GM19463 (cell line): ENCODE data around the gene MAP4.
"Not testable (repeated sequence)": the region's sequence is repeated elsewhere in the genome, so short reads cannot be mapped to it uniquely, and the experiment has no call there.

Experiments used
- ATAC-seq: cut with Tn5 transposase; IDR thresholded peaks from one replicate; pipeline ENCODE4 v1.9.1; 2021; ENCODE audit warnings: mild to moderate bottlenecking, moderate library complexity; ENCODE audit not compliant: unreplicated experiment

The MAP4 gene

DNA sequence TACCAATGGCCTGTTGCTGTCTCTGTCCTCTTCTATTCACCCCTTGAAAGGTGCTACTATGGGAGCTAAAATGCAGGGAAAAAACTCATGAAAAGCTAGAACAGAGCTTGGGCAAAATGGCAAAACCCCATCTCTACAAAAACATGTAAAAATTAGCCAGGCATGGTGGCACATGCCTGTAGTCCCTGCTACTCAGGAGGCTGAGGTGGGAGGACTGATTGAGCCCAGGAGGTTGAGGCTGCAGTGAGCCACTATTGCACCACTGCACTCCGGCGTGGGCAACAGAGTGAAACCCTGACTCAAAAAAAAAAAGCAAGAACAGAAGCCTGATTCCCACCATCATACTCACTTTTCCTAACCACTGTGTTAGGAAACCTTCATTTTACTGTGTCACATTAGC lies 1.9 kb downstream of the MAP4 start:
- no peak for ATAC-seq

DNA sequence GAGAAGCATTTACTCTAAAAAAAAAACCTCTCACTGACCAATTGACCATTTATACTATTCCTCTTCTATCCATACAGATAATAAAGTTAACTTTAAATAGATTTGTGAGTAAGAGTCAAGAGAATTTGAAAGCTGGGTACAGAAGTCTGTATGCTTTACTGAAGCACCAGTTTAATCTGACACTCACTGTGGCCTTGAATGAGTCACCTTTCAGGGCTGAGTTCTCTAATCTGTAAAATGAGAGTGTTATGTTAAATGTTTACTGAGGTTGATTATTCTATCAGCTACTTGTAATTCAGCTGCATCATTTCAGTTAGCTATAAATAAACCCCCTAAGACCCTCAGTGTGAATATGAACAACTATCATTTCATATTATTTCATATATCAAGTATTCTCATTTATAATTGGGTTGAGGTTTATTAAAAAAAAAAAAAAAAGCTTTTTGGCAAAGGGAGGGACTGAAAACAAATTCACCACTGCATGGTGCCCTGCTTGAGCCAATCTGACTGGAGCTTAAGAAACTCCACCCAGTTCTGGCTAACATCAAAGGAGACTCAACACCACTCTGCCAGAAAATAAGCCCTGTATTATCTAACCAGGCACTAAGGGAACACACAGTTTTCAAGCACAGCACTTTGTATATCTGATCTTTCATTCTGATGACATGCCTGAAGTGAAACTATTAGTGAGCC lies 2.8 kb downstream of the MAP4 start:
- no peak for ATAC-seq

DNA sequence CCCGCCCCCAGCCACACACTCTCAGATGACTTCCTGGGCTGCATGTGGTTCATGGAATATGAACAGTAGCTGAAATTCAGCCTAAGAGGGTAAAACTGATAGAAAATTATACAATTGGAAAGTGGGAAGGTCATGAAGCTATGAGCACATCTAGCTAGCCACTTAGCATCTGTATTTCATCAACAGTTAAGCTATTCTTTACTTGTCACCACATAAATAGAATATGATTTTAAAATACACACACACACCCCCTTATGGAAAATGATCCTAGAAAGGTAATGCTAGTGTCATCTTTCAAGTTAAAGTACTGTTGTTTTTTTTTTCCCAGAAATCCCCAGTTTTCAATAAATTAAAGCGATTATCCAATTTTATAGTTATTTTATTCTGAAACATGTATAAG lies 3.6 kb downstream of the MAP4 start:
- no peak for ATAC-seq

DNA sequence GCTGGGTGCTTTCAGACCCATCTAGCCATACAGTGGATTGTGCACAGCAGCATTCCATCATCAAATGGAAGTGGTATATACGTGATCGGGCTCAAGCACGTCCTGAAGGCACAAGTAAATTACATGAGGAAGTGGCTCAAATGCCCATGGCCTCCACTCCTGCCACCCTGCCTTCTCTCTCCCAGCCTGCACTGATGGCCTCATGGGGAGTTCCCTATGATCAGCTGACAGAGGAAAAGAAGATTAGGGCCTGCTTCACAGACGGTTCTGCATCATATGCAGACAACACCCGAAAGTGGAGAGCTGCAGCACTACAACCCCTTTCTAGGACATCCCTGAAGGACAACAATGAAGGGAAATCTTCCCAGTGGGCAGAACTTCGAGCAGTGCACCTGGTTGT lies 8.2 kb downstream of the MAP4 start:
- ATAC-seq, result not testable (repeated sequence)

DNA sequence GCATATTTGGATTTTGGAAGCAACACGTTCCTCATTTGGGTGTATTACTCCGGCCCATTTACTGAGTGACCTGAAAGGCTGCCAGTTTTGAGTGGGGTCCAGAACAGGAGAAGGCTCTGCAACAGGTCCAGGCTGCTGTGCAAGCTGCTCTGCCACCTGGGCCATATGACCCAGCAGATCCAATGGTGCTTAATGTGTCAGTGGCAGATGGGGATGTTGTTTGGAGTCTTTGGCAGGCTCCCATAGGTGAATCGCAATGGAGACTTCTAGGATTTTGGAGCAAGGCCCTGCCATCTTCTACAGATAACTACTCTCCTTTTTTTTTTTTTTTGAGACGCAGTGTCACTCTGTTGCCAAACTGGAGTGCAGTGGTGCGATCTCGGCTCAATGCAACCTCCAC lies 8.9 kb downstream of the MAP4 start:
- ATAC-seq, result not testable (repeated sequence)

DNA sequence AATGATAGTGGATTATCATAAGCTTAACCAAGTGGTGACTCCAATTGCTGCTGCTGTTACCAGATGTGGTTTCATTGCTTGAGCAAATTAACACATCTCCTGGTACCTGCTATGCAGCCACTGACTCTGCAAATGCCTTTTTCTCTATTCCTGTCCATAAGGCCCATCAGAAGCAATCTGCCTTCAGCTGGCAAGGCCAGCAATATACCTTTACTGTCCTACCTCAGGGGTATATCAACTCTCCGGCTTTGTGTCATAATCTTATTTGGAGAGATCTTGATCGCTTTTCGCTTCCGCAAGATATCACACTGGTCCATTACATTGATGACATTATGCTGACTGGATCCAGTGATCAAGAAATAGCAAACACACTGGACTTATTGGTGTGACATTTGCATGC lies 9.4 kb downstream of the MAP4 start:
- not testable (repeated sequence) for ATAC-seq

DNA sequence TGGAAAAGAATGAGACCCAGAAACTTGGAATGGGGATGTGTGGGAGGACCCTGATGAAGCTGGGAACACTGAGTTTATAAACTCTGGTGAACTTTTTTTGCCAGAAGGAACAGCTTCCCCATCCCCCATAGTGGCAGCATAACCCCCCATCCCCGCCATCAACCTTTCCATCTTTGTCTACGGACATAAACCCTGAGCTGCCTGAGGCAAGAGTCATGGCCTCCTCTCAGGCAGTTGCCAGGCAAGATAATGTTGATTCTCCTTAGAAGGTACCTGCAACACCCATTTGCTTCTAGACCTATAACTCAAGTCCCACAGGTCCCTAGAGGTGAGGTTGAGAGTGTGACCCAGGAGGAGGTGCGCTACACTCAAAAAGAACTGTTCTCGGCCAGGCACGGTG lies 11.5 kb downstream of the MAP4 start:
- ATAC-seq, result no peak

DNA sequence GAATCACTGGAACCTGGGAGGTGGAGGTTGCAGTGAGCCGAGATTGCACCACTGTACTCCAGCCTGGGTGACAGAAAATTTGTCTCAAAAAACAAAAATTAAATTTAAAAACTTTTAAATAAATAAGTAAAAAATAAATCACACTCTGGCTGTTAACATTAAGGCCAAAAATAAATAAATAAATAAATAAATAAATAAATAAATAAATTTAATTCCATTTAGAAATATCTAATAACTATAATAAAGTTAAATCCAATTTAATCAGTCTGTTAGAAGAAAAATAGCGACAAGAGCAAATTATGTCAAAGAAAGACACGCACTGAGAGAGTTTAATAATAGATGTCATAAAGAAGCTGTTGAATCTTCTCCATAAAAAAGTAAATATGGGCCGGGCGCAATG lies 13.4 kb downstream of the MAP4 start:
- no peak for ATAC-seq

DNA sequence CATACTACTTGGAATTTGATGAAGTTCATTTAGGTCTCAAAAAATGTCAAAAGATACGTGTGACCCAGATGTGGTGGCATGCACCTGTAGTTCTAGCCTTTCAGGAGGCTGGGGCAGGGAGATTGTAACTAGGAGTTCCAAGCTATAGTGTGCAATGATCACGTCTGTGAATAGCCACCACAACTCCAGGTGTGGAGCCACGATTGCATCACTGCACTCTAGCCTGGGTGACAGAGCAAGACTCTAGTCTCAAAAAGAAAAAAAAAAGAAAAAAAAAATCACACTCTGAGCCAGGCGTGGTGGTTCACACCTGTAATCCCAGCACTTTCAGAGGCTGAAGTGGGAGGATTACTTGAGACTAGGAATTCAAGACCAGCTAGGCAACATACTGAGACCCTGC lies 14.2 kb downstream of the MAP4 start:
- ATAC-seq, result no peak

DNA sequence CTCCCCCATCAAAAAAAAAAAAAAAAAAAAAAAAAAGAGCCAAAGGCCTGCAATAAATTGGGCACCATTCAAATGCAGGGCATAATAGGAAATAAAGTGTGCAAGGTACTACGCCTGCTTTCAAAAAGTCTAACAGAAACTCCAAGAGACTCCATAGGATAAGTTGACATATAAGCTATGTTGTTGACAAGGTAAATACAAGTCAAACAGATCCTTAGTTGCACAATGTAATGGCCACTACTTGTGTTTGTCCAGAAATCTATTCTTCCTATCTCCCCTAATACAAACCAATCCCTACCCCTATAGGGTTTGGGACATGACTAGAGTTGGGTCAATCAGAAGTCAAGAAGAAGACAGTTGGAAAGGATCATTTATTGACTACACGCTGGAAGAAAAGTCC lies 16.0 kb downstream of the MAP4 start:
- no peak for ATAC-seq

DNA sequence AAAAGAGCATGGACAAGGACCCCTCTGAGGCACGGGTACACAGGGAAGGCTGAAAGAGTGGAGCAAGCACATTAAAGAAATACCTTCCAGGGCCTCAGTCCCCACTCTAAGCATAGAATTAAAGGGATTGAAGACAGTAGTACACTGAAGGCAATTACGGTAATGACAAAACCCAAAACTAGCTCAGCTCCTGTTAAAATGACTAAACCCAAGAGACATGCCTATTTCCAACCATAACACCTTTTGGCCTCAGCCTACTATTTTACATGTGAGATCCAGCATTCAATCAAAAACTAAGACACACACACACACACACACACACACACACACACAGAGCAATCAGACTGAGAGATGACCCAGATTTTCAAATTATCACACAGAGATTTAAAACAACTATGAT lies 19.8 kb downstream of the MAP4 start:
- ATAC-seq, result no peak

DNA sequence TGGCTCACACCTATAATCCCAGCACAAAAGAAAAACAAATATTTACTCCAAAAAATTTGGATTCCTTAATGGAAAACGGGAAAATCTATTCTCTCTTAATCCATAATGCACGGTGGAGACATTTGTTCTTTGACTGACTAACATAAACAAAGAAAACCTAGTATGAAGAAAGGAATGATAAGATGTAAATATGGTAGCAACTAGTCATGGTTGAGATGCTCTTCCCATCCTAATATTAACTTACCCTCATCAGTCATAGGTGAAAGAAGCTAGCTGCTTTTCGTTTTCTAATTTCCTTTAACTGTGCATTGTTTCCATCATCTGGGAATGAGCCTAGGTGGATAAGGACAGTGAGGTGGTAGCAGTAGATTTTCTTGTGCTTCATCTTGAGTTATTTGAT lies 22.0 kb downstream of the MAP4 start:
- no peak for ATAC-seq

DNA sequence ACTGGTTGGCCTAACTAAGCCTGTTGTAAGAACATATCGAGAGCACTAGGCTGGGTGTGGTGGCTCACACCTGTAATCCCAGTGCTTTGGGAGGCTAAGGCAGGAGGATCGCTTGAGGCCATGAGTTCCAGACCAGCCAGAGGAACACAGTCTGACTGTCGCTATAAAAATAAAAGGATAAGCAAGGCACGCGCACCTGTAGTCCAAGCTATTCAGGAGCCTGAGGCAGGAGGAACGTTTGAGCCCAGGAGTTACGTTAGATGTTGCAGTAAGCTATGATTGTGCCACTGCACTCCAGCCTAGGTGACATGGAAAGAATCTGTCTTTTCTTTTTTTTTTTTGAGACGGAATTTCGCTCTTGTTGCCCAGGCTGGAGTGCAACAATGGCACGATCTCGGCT lies 24.9 kb downstream of the MAP4 start:
- ATAC-seq, result no peak

DNA sequence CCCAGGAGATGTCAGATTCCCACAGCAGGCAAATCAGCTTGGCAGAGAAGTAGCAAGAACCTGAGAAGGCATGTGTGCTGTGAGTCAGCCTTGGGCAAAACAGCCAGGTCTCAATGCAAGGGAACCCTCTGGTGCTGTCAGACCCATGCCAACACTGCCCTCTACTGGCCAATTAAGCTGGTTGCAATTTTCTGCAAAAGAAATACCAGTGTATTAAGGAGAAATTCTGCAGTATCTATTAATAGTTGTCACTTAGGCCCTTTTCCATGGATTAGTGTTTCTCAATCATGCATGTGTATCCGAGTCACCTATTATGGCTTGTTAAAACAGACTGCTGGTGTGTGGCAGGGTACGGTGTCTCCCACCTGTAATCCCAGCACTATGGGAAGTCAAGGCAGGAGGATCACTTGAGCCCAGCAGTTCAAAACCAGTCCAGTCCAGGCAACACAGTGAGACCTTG lies 26.2 kb downstream of the MAP4 start:
- no peak for ATAC-seq

DNA sequence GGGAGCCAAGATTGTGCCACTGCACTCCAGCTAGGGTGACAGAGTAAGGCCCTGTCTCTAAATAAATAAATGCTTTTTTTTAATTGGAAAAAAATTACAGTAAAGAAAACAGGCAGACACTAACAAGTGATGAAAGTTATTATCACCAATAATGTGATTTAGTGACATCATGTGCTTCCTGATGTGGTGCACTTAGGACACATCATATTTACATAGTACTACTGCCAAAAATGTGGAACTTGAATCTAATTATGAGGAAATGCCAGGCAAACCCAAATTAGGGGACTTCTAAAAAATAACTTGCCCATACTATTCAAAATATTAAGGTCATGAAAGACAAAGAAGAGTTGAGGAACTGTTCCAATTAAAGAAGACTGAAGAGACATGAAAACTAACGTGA lies 30.8 kb downstream of the MAP4 start:
- no peak for ATAC-seq

DNA sequence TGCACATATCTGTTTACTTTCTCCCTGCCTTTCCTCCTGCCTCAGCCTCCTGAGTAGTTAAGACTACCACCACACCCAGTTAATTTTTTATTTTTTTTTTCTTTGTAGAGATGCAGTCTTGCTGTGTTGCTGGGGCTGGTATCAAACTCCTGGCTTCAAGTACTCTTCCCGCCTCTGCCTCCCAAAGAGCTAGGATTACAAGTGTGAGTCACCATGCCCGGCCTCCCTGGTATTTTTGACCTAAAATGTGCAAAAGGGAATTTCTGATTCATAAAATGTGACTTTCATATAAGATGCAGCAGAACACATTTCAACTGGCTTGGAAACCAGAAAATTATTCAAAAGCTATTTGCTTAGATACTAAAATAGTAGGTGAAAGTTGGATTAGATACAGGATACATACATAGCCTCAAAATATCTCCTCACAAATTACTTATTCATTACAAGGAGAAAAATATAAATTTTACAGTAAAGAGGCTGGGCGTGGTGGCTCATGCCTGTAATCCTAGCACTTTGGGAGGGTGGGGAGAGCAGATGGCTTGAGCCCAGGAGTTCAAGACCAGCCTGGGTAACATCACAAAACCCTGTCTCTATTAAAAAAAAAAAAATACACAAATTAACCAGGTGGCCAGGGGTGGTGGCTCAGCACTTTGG lies 32.0 kb downstream of the MAP4 start:
- ATAC-seq, result no peak

DNA sequence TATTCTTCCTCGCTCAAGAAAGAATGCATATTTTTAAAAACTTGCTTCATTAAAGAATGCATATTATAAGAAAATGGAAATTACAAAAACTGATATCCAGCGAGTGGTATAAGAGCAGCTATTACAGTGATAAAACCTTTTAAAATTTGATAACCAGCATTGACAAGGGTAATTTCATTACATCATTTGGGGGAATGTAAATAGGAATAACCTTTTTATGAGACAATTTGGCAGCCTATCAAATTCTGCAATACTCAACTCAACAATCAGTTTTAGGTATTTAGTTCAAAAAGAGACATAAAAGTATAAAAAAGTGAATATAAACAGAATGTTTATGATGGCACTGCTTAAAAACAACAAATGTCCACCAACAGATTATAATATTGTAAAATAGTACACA lies 35.4 kb downstream of the MAP4 start:
- no peak for ATAC-seq

DNA sequence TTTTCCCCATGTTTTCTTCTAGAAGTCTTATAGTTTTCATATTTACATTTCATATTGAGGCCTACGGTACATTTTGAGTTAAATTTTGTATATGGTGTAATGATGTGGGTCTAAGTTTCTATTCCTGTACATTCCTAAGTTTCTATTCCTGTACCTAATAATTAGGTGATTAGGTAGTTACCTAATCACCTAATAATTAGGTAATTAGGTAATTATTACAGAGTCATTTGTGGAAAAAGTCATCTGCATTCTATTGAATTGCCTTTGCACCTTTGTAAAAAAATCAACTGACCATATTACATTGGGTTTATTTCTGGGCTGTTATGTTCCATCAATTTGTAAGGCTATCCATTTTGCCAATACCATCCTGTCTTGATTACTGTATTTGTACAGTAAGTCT lies 37.1 kb downstream of the MAP4 start:
- ATAC-seq, result no peak

DNA sequence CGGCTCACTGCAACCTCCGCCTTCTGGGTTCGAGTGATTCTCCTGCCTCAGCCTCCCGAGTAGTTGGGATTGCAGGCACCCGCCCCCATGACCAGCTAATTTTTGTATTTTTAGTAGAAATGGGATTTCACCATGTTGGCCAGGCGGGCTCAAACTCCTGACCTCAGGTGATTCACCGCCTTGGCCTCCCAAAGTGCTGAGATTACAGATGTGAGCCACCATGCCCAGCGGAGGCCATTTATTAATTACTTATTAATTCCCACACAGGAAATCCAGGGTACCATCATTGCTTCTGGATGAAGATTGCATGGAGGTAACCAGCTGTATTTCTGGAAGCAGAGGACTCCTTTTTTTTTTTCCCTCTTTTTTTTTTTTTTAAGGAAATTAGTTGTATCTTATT lies 37.8 kb downstream of the MAP4 start:
- no peak for ATAC-seq

DNA sequence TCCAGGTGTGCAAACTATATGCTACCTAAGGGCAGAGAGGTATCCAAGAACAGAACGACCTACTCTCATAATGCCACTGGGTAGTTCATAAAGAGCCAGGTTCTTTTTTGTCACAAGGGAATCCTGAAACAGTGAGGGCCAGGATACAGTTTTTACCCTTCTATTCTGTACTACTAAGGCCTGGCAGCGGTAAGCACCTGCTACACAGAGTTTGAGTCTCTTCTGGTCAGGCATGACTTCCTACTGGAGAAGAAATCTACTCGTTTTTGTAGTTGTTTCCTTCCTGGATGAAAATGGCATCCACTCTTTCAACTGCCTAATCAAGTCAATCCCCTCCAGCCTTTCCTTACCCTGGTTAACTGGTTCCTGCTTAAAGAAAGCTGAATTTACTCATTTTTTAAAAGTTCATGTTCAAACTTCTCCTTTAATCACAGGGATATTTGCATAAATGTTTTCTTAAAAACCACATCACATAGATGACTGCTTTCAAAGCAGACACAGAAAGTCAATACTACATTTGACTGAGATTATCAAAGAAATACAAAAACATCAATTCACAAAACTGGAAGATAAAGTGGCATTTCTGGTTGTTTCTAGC lies 40.0 kb downstream of the MAP4 start:
- ATAC-seq, result no peak

DNA sequence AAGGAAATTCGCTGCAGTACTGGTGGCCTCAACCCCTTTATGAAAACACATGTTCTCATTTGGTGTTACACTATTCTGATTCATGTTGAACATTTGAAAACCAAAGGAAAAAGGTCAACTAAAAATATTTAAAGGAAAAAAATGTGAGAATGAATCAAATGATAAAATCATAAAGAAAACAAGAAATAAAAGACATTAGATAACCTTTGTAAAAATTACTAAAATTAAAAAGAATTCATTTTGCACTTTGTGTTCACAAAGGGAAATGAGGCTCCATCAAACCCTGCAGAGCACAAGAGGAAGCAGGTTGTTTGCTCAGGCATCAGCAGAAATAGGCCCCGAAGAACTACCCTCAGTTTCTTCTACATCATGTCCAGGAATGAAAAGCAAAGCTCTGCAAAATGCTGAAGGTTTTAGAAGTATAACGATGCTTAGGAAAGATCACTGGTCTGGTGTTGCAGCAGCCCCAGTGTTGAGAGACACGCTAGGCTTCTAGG lies 41.2 kb downstream of the MAP4 start:
- ATAC-seq, result no peak

DNA sequence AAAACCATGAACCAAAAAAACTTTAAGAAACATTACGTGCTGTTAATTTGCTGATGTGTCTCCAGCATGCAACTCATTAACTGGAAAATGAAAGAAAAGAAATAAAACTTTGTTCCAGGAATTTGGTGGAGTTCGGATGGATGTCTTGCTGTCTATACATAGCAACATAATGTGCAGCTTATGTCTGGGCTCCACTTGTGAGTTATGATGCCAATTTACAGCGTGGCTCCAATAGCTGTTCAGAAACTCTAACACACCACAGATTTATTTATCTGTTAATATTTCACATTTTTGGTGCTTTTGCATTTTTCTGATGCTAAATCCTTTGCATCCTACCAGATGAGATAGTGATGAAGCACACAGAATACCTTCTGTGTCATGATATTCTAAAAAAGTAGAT lies 45.1 kb downstream of the MAP4 start:
- ATAC-seq, result no peak
